Heart right ventricle (tissue), 16 donors: ENCODE data around the gene SYNJ1. TPM values are rescaled to one million over a fixed set of nuclear protein-coding genes. Genes with fewer than 3 reads are reported as not detected.

Experiments used
- ATAC-seq, 8 donors: fragments of 200-7000 bp; cut with Tn5 transposase; one replicate each; pipeline ENCODE4 v1.9.1; 2020; ENCODE audit warnings: mild to moderate bottlenecking in 8 of 8, moderate library complexity in 8 of 8, moderate number of reproducible peaks in 1 of 8
- DNase-seq, 2 donors: peaks; one replicate each; pipeline ENCODE4 v3.0.0-alpha.2; 2020
- H3K27ac ChIP-seq, 10 donors: fragments of 200-600 bp; sonication (generic) in 2 of 10; one replicate each; pipeline versions ENCODE4 v1.5.0 to v1.8.0; 2020 to 2022; ENCODE audit warnings: mild to moderate bottlenecking in 3 of 10
- H3K27me3 ChIP-seq, 7 donors: fragments of 200-600 bp; one replicate each; pipeline ENCODE4 v1.8.0; 2021 to 2022; ENCODE audit warnings: mild to moderate bottlenecking in 2 of 7
- H3K36me3 ChIP-seq, 9 donors: fragments of 200-600 bp; sonication (generic) in 1 of 9; one replicate each; pipeline versions ENCODE4 v1.5.0 to v1.8.0; 2020 to 2022; ENCODE audit warnings: mild to moderate bottlenecking in 2 of 9
- H3K4me1 ChIP-seq, 9 donors: fragments of 200-600 bp; sonication (generic) in 1 of 9; one replicate each; pipeline versions ENCODE4 v1.5.0 to v1.8.0; 2020 to 2022; ENCODE audit warnings: mild to moderate bottlenecking in 4 of 9
- H3K4me3 ChIP-seq, 10 donors: fragments of 200-600 bp; sonication (generic) in 2 of 10; one replicate each; pipeline versions ENCODE4 v1.5.0 to v1.8.0; 2020 to 2022; ENCODE audit warnings: mild to moderate bottlenecking in 7 of 10, moderate library complexity in 2 of 10
- H3K9me3 ChIP-seq, 11 donors: fragments of 200-600 bp in 10 of 11; sonication (generic) in 2 of 11; one replicate each; pipeline versions ENCODE4 v1.5.0 to v1.8.0; 2013 to 2022; ENCODE audit warnings: mild to moderate bottlenecking in 2 of 11, control low read depth in 1 of 11, moderate library complexity in 1 of 11
- WGBS, 2 donors: extraction: QIAGEN DNeasy Blood & Tissue Kit; methylation state at CpG; one replicate each; pipeline ENCODE4 v1.1.7; 2013; ENCODE audit warnings: inconsistent platforms in 1 of 2; 5-methylcytosine and 5-hydroxymethylcytosine counted together
- intact Hi-C, 10 donors: fragments of 100-400 bp; cut with DNase I; formaldehyde crosslinking; loops; one replicate each; pipeline versions ENCODE4 v1.11.1 to v1.14.2; 2022
- polyA plus RNA-seq, 2 donors: library from polyadenylated mRNA; stranded (reverse); fragments of 200-250 nt; gene quantifications; one replicate each; pipeline ENCODE4 v1.2.3, GENCODE V29; 2013
- total RNA-seq, 10 donors: library from RNA; stranded (reverse); fragmentation: NEBNext Ultra II Directional in 3 of 10; extraction: Animal tissue kit (Norgen Biotek cat#: 25700) in 3 of 10; gene quantifications; one replicate each; pipeline versions ENCODE4 v1.2.1 to v1.2.4, GENCODE V29; 2021 to 2023
- TF ChIP-seq, protein P1 (sequence below), 9 donors: fragments of 200-600 bp; sonication (generic) in 2 of 9; IDR thresholded peaks; one replicate each; pipeline versions ENCODE4 v1.5.0 to v1.8.0; 2021 to 2022; ENCODE audit warnings: antibody characterized with exemption in 9 of 9, mild to moderate bottlenecking in 5 of 9, moderate library complexity in 1 of 9
- donor health status: Arrhythmogenic right ventricular cardiomyopathy.
- donor health status: ischemic (EF 13 %, LVEDD 7.1; RV severe dilation, severe dysfunction).
- donor health status: healthy with polysubstance abuse.
- donor health status: DM: no; HTN: yes; CAD: no.
- donor health status: DM: no; HTN: no; CAD: no.
- donor health status: ischemic (EF 25% LVEDD 6.9; RV normal size, moderate dysfunction).
- donor health status: ischemic (EF 25% LVEDD 5.7; RV mildly dilated, moderate dysfunction).
- donor health status: healthy.
- donor health status: DM: yes; HTN: yes; CAD: no.
- donor health status: Ischemic cardiomyopathy.
- donor health status: ischemic (EF 35%, LVEDD 5.7; RV mildly dilated, moderate dysfunction).
- donor health status: nonischemic (EF 11% LVEDD 7.7; RV severe dilation, severe dysfunction).
- donor health status: DM: yes; HTN: yes; CAD: no.
- donor health status: PGD.
- donor health status: ischemic (EF 29% LVEDD 5.4; RV normal size, mild dysfunction).
- donor health status: nonischemic (EF 23%, LVEDD 6.1; RV moderate dilation, normal function).

Gene SYNJ1
- total and polyA plus RNA-seq, 12 donors = 5.0 to 15.6 (median 11.8) TPM

DNA sequence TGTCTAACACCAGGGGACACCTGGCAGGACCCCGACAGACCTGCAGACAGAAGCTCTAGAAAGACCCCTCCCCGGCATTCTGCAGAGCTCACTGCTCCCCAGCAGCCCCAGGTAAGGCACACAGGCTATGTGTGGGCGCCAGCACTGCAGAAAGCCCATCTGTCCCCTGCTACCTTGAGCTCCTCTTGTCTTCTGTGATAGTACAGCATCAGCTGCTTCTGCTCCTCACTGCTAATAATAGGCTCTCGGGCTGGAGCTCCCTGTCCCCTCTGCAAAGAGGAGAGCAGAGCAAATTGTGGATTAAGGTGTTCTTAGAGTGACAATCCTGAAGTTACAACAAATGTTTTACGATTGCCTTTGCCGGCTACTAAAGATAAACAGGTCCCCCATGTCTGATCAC is 125.7 kb downstream of the SYNJ1 start:
- TF ChIP-seq, protein P1, sequence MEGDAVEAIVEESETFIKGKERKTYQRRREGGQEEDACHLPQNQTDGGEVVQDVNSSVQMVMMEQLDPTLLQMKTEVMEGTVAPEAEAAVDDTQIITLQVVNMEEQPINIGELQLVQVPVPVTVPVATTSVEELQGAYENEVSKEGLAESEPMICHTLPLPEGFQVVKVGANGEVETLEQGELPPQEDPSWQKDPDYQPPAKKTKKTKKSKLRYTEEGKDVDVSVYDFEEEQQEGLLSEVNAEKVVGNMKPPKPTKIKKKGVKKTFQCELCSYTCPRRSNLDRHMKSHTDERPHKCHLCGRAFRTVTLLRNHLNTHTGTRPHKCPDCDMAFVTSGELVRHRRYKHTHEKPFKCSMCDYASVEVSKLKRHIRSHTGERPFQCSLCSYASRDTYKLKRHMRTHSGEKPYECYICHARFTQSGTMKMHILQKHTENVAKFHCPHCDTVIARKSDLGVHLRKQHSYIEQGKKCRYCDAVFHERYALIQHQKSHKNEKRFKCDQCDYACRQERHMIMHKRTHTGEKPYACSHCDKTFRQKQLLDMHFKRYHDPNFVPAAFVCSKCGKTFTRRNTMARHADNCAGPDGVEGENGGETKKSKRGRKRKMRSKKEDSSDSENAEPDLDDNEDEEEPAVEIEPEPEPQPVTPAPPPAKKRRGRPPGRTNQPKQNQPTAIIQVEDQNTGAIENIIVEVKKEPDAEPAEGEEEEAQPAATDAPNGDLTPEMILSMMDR (IDR thresholded peaks at IDR 0.05) = no peak
- H3K4me1 ChIP-seq = peaks cover 0 to 4% (median 0%) of the 10 kb centered on the region in 9 donors
- H3K9me3 ChIP-seq = no peaks in the 10 kb centered on the region
- peaks cover 0 to 93% (median 55%) of the 10 kb centered on the region in 9 donors for H3K36me3 ChIP-seq
- 89 to 93% methylated on average over 6 of the region's 6 CpGs for WGBS, 2 donors
- H3K4me3 ChIP-seq = no peak overlapping the region
- no peaks in the 10 kb centered on the region for H3K27me3 ChIP-seq
- H3K27ac ChIP-seq = no peak overlapping the region
- no peak for ATAC-seq
- intact Hi-C loops = loop anchor here in 5 of 10 donors (5.0 to 10.0 kb wide), 2 partner anchors 197 to 200 kb away; no protein-coding TSS in a partner anchor
- no peak for DNase-seq

GRCh38 chr21:32599526-32599925 is 128.3 kb downstream of the SYNJ1 start:
- Histone ChIP-seq H3K4me3 (no peak overlapping the region), H3K9me3 (no peaks in the 10 kb centered on the region), H3K4me1 (peaks cover 0 to 4% (median 0%) of the 10 kb centered on the region in 9 donors), H3K27me3 (no peaks in the 10 kb centered on the region), H3K27ac (no peak overlapping the region), H3K36me3 (peaks cover 0 to 71% (median 32%) of the 10 kb centered on the region in 9 donors)
- ATAC-seq (no peak), DNase-seq (no peak)
- intact Hi-C loops = loop anchor here in 1 of 10 donors (10.0 kb wide), 1 partner anchor 425 kb away; no protein-coding TSS in a partner anchor
- TF ChIP-seq, protein P1 (IDR thresholded peaks at IDR 0.05) = no peak
- WGBS, 2 donors = 89 to 94% methylated on average over 8 of the region's 8 CpGs

DNA sequence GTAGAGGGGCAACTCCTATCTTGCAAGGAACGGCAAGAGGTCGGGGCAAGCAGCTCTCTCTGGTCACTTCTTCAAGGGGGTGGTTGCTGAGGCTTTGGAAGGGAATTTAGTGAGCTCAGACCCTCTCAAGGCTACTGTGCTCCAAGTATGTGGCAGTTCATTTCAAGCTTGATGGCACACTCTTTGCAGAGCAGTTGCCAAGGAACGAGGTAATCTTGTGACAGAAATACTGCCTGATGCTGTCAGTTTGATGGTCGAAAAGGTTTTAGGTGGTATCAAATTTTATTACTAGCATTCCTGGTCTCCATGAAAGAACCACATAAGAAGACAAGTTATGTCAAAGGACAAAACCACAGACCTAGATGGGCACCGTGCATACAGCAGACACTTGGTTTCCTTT is 128.7 kb downstream of the SYNJ1 start:
- Histone ChIP-seq H3K9me3 (no peaks in the 10 kb centered on the region), H3K4me1 (peaks cover 0 to 4% (median 0%) of the 10 kb centered on the region in 9 donors), H3K27ac (no peak overlapping the region), H3K36me3 (peaks cover 0 to 67% (median 28%) of the 10 kb centered on the region in 9 donors), H3K4me3 (no peak overlapping the region), H3K27me3 (no peaks in the 10 kb centered on the region)
- DNase-seq (no peak), ATAC-seq (no peak)
- WGBS, 2 donors = 84 to 88% methylated on average over 5 of the region's 5 CpGs
- TF ChIP-seq, protein P1 (IDR thresholded peaks at IDR 0.05) = no peak
- intact Hi-C loops = loop anchor here in 1 of 10 donors (10.0 kb wide), 1 partner anchor 424 kb away; no protein-coding TSS in a partner anchor

DNA sequence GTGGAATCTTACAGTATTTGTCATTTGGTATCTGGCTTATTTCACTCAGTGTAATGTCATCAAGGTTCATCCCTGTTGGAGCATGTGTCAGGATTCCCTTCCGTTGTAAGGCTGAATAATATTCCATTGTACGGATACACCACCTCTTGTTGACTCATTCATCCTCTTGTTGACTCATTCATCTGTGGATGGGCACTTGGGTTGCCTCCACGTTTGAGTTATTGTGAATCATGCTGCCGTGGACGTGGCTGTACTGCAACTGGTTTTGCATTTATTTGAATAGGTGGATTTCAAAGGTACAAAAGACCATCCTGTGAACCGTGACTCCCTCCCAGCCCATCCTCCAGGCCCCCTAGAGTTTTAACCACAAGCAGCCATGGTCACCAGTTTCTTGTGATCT is 130.6 kb downstream of the SYNJ1 start:
- H3K4me3 ChIP-seq = no peak overlapping the region
- no peaks in the 10 kb centered on the region for H3K27me3 ChIP-seq
- H3K9me3 ChIP-seq = no peaks in the 10 kb centered on the region
- TF ChIP-seq, protein P1 (IDR thresholded peaks at IDR 0.05) = no peak
- peaks cover 0 to 4% (median 0%) of the 10 kb centered on the region in 9 donors for H3K4me1 ChIP-seq
- no peak overlapping the region for H3K27ac ChIP-seq
- H3K36me3 ChIP-seq = peaks cover 0 to 48% (median 9%) of the 10 kb centered on the region in 9 donors
- DNase-seq (no peak), ATAC-seq (no peak)
- WGBS, 2 donors = 74 to 81% methylated on average over 6 of the region's 6 CpGs
- intact Hi-C loops = loop anchor here in 1 of 10 donors (10.0 kb wide), 1 partner anchor 422 kb away; no protein-coding TSS in a partner anchor
